GM12875 (cell line): ENCODE data around the gene MAP3K12.

Experiments used
- H3K4me3 ChIP-seq: one replicate; pipeline ENCODE4 v1.5.1; 2011; ENCODE audit warnings: low read depth, low read length, control low read depth
- TF ChIP-seq, protein P1 (sequence below): IDR thresholded peaks from 2 replicates; pipeline ENCODE4 v1.5.1; 2011; ENCODE audit warnings: low read depth, mild to moderate bottlenecking, control low read depth, inconsistent platforms, low read length, moderate library complexity, borderline replicate concordance; ENCODE audit not compliant: insufficient read depth

The MAP3K12 gene

DNA sequence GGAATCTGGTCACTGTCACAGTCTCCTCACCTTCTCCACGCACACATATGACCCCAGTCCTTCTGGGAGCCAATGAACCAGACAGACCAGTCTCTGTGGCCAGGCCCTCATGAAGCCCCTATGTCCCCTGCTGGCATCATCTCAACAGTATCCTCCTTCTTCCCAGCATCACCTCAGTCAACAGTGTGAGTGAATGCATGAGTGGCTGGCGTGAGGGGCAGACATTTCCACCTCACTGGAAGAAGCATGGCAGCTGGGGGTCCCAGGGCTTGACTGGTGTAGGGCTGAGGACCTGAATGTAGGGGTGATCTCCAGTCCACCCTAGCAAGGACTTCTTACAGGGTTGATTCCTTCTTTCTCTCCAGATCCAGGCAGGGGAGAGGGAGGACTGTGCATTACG is 1.8 kb downstream of the MAP3K12 start:
- TF ChIP-seq, protein P1, sequence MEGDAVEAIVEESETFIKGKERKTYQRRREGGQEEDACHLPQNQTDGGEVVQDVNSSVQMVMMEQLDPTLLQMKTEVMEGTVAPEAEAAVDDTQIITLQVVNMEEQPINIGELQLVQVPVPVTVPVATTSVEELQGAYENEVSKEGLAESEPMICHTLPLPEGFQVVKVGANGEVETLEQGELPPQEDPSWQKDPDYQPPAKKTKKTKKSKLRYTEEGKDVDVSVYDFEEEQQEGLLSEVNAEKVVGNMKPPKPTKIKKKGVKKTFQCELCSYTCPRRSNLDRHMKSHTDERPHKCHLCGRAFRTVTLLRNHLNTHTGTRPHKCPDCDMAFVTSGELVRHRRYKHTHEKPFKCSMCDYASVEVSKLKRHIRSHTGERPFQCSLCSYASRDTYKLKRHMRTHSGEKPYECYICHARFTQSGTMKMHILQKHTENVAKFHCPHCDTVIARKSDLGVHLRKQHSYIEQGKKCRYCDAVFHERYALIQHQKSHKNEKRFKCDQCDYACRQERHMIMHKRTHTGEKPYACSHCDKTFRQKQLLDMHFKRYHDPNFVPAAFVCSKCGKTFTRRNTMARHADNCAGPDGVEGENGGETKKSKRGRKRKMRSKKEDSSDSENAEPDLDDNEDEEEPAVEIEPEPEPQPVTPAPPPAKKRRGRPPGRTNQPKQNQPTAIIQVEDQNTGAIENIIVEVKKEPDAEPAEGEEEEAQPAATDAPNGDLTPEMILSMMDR = no peak
- no peak overlapping the region for H3K4me3 ChIP-seq

DNA sequence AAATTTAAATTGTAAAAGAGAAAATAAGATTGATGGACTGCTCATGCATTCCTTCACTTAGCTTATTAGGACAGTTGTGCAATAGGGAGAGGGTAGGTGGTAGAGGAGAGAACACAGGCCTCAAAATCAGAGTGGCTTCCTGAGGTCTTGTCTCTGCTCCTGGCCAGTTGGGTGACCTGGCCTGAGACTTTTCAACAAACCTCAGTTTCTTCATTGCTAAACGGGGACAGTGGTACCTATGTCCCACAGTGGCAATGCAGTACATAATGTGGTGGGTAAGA is 2.6 kb downstream of the MAP3K12 start:
- H3K4me3 ChIP-seq = no peak overlapping the region
- TF ChIP-seq, protein P1 = no peak

DNA sequence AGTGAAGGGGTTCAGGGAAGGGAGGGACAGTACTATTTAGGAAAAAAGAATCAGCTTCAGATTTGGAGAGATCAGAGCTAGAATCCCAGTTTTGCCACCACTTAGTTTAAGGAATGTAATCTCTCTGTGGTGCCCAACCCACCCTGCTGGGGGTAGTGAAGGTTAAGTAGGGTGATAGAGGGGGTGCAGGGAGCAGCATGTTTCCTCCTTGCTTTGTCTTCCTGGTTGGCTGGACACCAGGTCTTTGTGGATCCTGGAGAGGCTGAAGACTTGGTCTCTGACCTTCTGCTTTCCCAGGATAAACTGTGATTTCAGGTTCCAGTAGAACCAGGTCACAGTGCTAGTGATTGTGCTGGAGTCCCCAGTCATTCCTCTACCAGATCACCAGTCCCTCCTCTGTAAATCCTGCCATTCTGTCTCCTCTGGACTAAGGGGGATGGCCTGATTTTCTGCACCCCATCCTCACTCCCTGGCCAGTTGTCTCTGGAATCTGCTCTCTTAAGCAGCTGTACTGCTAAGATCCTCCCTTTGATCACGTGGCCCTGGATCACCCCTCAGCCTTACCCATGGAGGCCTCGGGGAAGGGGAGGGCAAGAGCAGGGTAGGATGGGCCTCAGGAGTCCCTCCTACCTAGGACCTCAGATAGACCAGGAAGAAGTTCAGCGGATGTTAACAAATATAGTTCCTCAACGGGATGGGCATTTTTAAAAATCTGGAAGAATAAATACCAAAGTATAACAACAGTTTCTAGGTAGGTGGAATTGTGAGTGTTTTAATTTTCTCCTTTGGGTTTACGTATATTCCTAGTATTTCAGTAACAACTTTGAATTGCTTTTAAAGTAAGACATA is 3.1 kb downstream of the MAP3K12 start:
- H3K4me3 ChIP-seq = no peak overlapping the region
- TF ChIP-seq, protein P1 = no peak

DNA sequence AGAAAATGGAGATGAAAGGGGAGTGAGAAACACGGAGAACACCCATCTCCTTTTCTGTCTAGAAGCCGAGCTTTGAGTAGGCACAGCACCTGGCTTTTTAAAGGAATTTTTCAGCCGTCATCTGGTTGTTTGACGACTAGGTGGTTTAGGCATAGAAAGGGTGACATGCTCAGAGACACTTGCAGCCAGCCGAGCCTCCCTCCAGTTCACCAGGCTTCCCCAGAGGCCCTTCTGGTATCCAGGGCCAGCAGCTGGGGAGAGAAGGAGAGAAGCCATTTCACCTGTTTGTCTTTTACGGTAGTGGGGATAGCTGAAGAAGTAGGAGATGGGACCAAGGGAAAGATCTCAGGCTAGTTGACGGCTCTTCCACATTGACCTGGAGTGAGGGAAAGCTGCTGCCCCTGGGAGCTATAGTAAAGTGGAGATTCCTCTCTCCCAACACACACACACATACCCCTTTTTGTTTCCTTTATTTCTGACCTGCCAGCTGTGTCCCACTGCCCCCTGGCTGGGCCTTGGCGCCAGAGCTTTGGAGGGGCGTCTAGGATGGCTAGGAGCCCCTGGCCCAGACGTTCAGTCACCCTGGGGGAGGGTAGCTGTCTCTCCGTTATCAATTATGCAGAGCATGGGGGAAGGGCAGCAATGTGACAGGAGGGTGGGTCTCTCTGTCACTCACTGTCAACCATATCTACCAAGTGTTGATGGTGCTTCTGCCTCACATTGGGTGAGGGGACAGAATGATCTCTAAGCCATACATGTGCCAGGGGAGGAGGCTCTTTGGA is 5.5 kb downstream of the MAP3K12 start:
- H3K4me3 ChIP-seq = peak overlapping the region; percentile 49
- TF ChIP-seq, protein P1 = no peak

DNA sequence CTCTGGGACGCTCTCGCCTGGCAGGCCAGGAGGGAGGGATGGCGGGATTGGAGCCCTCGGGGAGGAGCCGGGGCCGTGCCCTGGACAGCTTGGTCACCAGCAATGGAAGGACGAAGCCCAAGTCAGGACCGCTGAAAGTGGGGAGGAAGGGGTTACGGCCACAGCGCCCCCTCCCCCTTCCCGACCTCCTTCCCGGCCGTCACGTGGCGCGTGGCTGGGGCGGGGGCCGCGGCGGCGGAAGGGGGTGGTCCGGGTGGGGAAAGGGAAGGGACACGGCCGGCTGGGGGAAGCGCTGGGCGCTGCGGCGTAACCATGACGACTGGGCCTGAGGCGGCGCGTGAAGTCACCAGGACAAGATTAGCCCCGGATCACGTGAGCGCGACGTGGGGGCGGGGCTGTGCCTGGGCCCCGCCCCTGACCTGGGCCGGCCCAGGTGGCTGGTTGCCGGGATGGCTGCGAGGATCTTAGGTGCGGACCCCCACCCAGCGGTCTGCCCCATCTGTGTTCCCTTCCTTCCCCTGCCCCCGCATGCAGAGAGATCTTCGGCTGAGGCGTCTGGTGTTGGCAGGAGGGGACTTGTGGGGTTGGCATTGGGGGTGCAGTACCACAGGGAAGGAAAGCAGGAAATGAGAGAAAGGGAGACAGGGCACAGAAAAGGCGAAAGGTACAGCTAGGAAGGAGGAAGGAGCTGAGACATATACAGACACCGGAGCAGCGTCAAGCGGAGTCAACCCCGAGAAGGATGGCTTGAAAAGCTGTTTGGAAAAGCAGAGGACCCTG is 6.2 kb downstream of the MAP3K12 start:
- TF ChIP-seq, protein P1 = no peak
- peak overlapping the region; percentile 49 for H3K4me3 ChIP-seq

DNA sequence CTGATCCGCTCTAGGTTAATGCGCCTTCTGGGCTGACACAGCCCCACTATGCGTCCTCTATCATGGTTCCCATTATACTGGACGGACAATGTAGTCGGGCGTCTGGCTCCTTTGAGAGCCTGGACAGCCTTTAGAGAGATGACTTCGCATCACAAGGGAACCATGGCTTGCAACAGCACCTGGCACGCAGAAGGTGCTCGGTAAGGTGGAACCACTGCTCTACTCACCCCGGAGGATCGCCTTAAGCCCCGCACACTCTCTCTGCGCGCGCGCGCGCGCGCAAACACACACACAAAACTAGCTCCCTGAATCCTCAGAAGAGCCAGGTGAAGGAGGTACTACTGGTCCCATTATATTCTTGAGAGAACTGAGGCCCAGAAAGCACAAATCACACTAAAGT is 7.1 kb downstream of the MAP3K12 start:
- no peak overlapping the region for H3K4me3 ChIP-seq
- TF ChIP-seq, protein P1 = no peak
